Measurements from ENCODE around the gene ANKRD35. TPM values are rescaled to one million over a fixed set of nuclear protein-coding genes. Genes with fewer than 3 reads are reported as not detected.
A peak's percentile ranks its signal among the peaks of the same experiment; 100 is the strongest.
"Not testable (repeated sequence)": the region's sequence is repeated elsewhere in the genome, so short reads cannot be mapped to it uniquely, and the experiment has no call there.

The ANKRD35 gene
- 1.4 and 2.1 TPM in 2 replicates for total RNA-seq

- peak within 1 kb of the TSS; percentile 68 for H3K4me2 ChIP-seq (ENCODE audit: insufficient read depth, low read length)
- no peak within 1 kb of the TSS for H3K27ac ChIP-seq (ENCODE audit: low read depth, low read length)
- H2AFZ ChIP-seq (ENCODE audit: low read length), result peak within 1 kb of the TSS; percentile 89
- H3K36me3 ChIP-seq (ENCODE audit: insufficient read depth, low read length), result no peaks in the 10 kb centered on the region
- peak; percentile 98 for DNase-seq (ENCODE audit: insufficient read length, low spot score, missing footprints)
- H3K4me3 ChIP-seq (ENCODE audit: insufficient read depth, low read length), result peak within 1 kb of the TSS; percentile 80
- no peaks in the 10 kb centered on the region for H3K27me3 ChIP-seq (ENCODE audit: insufficient read depth, low read length)
- no peak for TF ChIP-seq CTCF (IDR thresholded peaks at IDR 0.05; ENCODE audit: extremely low read depth, low read depth, low read length)
- peaks cover 22% of the 10 kb centered on the region for H3K4me1 ChIP-seq (ENCODE audit: insufficient read depth, low read length)
- H4K20me1 ChIP-seq (ENCODE audit: insufficient read depth, low read length), result no peaks in the 10 kb centered on the region
- H3K9me3 ChIP-seq (ENCODE audit: low read depth, low read length), result no peaks in the 10 kb centered on the region
- H3K79me2 ChIP-seq (ENCODE audit: insufficient read depth, low read length), result no peaks in the 10 kb centered on the region
These were observed at the start of gene ANKRD35 for GRCh38 chr1:145885738-145886287. Gene ANKRD35 (minus strand): TSS chr1:145885866. CDS start chr1:145885758, 108 bp downstream.

- not testable (repeated sequence) for H3K4me1 ChIP-seq (ENCODE audit: insufficient read depth, low read length); H4K20me1 ChIP-seq (ENCODE audit: insufficient read depth, low read length); H3K79me2 ChIP-seq (ENCODE audit: insufficient read depth, low read length); H3K27me3 ChIP-seq (ENCODE audit: insufficient read depth, low read length); DNase-seq (ENCODE audit: insufficient read length, low spot score, missing footprints); H3K4me2 ChIP-seq (ENCODE audit: insufficient read depth, low read length); H2AFZ ChIP-seq (ENCODE audit: low read length); H3K9me3 ChIP-seq (ENCODE audit: low read depth, low read length); H3K4me3 ChIP-seq (ENCODE audit: insufficient read depth, low read length); H3K27ac ChIP-seq (ENCODE audit: low read depth, low read length)
- H3K36me3 ChIP-seq (ENCODE audit: insufficient read depth, low read length), result peaks cover 29% of the 10 kb centered on the region
These were observed 46.9 kb upstream of the ANKRD35 start for GRCh38 chr1:145932522-145933009.

- TF ChIP-seq CTCF (IDR thresholded peaks at IDR 0.05; ENCODE audit: extremely low read depth, low read depth, low read length), result no peak
- H3K4me1 ChIP-seq (ENCODE audit: insufficient read depth, low read length), result peaks cover 8% of the 10 kb centered on the region
These were observed 42.4 kb upstream of the ANKRD35 start for GRCh38 chr1:145927916-145928643.

GRCh38 chr1:145927063-145927886, 41.6 kb upstream of the ANKRD35 start, which contains the start of gene RBM8A:
Gene RBM8A (minus strand): TSS chr1:145927484. CDS start chr1:145927426, 58 bp downstream.
- Histone ChIP-seq H3K4me2 (ENCODE audit: insufficient read depth, low read length) (peak within 1 kb of the TSS; percentile 92), H3K9me3 (ENCODE audit: low read depth, low read length) (no peaks in the 10 kb centered on the region), H3K27me3 (ENCODE audit: insufficient read depth, low read length) (no peaks in the 10 kb centered on the region), H2AFZ (ENCODE audit: low read length) (peak within 1 kb of the TSS; percentile 91), H3K4me3 (ENCODE audit: insufficient read depth, low read length) (peak within 1 kb of the TSS; percentile 83), H3K4me1 (ENCODE audit: insufficient read depth, low read length) (peaks cover 8% of the 10 kb centered on the region), H3K79me2 (ENCODE audit: insufficient read depth, low read length) (peaks cover 17% of the 10 kb centered on the region), H3K36me3 (ENCODE audit: insufficient read depth, low read length) (peaks cover 20% of the 10 kb centered on the region), H3K27ac (ENCODE audit: low read depth, low read length) (peak within 1 kb of the TSS; percentile 99), H4K20me1 (ENCODE audit: insufficient read depth, low read length) (no peaks in the 10 kb centered on the region)
- peak; percentile 95 for DNase-seq (ENCODE audit: insufficient read length, low spot score, missing footprints)
- peak; percentile 62 for TF ChIP-seq CTCF (IDR thresholded peaks at IDR 0.05; ENCODE audit: extremely low read depth, low read depth, low read length)

More at GRCh38 chr1:145927916-145928643, 42.4 kb upstream of the ANKRD35 start:
- H3K79me2 ChIP-seq (ENCODE audit: insufficient read depth, low read length), result peaks cover 17% of the 10 kb centered on the region
- H4K20me1 ChIP-seq (ENCODE audit: insufficient read depth, low read length), result no peaks in the 10 kb centered on the region
- no peak for DNase-seq (ENCODE audit: insufficient read length, low spot score, missing footprints)
- H3K27ac ChIP-seq (ENCODE audit: low read depth, low read length), result peak overlapping the region; percentile 99
- H3K27me3 ChIP-seq (ENCODE audit: insufficient read depth, low read length), result no peaks in the 10 kb centered on the region
- H3K4me2 ChIP-seq (ENCODE audit: insufficient read depth, low read length), result peak overlapping the region; percentile 92
- peak overlapping the region; percentile 83 for H3K4me3 ChIP-seq (ENCODE audit: insufficient read depth, low read length)
- H3K9me3 ChIP-seq (ENCODE audit: low read depth, low read length), result no peaks in the 10 kb centered on the region
- peak overlapping the region; percentile 78 for H2AFZ ChIP-seq (ENCODE audit: low read length)
- peaks cover 18% of the 10 kb centered on the region for H3K36me3 ChIP-seq (ENCODE audit: insufficient read depth, low read length)

Data from osteoblast (primary cell).